ENCODE measurements around the gene ZCRB1. TPM values are rescaled to one million over a fixed set of nuclear protein-coding genes. Genes with fewer than 3 reads are reported as not detected.

Gene ZCRB1
- total RNA-seq, 2 donors from 2014 or later: 25.2 to 27.2 TPM

DNA sequence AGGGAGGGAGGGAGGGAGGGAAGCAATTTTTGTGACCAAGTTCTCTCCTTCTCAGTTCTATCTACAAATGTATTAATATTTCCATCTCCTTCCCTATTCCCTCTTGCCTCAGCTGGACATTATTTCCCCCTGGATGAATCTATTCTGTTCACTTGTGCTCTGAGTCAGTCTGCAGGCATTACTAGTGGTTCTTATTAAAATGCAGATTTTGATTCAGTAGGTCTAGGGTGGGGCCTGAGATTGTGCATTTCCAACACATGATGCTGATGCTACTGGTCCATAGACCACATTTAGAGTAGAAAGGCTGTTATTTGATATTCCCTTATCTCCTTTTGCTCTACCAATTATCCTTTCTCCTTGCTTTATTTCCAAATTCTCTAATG lies 47.8 kb downstream of the ZCRB1 start:
- H3K4me1 ChIP-seq (ENCODE audit: control insufficient read depth in 1 of 2, low read depth in 2 of 2): no peaks in the 10 kb centered on the region
- DNase-seq (ENCODE audit: low spot score): no peak
- TF ChIP-seq, protein P1, sequence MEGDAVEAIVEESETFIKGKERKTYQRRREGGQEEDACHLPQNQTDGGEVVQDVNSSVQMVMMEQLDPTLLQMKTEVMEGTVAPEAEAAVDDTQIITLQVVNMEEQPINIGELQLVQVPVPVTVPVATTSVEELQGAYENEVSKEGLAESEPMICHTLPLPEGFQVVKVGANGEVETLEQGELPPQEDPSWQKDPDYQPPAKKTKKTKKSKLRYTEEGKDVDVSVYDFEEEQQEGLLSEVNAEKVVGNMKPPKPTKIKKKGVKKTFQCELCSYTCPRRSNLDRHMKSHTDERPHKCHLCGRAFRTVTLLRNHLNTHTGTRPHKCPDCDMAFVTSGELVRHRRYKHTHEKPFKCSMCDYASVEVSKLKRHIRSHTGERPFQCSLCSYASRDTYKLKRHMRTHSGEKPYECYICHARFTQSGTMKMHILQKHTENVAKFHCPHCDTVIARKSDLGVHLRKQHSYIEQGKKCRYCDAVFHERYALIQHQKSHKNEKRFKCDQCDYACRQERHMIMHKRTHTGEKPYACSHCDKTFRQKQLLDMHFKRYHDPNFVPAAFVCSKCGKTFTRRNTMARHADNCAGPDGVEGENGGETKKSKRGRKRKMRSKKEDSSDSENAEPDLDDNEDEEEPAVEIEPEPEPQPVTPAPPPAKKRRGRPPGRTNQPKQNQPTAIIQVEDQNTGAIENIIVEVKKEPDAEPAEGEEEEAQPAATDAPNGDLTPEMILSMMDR (IDR thresholded peaks at IDR 0.05): no peak
- H3K27ac ChIP-seq: no peak overlapping the region
- H3K9me3 ChIP-seq: no peaks in the 10 kb centered on the region
- H3K4me3 ChIP-seq: no peak overlapping the region
- no peaks in the 10 kb centered on the region for H3K27me3 ChIP-seq (replicated peaks; ENCODE audit: insufficient read depth)
- ATAC-seq (ENCODE audit: insufficient number of reproducible peaks, low FRiP score, low read depth): no peak
- H3K36me3 ChIP-seq: no peaks in the 10 kb centered on the region

- Histone ChIP-seq H3K4me1 (ENCODE audit: control insufficient read depth in 1 of 2, low read depth in 2 of 2) (no peaks in the 10 kb centered on the region), H3K36me3 (no peaks in the 10 kb centered on the region), H3K27me3 (replicated peaks; ENCODE audit: insufficient read depth) (no peaks in the 10 kb centered on the region), H3K4me3 (no peak overlapping the region), H3K9me3 (no peaks in the 10 kb centered on the region), H3K27ac (no peak overlapping the region)
- ATAC-seq (ENCODE audit: insufficient number of reproducible peaks, low FRiP score, low read depth): no peak
- TF ChIP-seq, protein P1 (IDR thresholded peaks at IDR 0.05): no peak
- DNase-seq (ENCODE audit: low spot score): no peak
Measured at GRCh38 chr12:42277396-42278127, 48.3 kb downstream of the ZCRB1 start.

GRCh38 chr12:42275499-42275898 lies 50.4 kb downstream of the ZCRB1 start:
- no peak overlapping the region for H3K27ac ChIP-seq
- no peaks in the 10 kb centered on the region for H3K4me1 ChIP-seq (ENCODE audit: control insufficient read depth in 1 of 2, low read depth in 2 of 2)
- no peaks in the 10 kb centered on the region for H3K27me3 ChIP-seq (replicated peaks; ENCODE audit: insufficient read depth)
- TF ChIP-seq, protein P1 (IDR thresholded peaks at IDR 0.05): no peak
- no peak overlapping the region for H3K4me3 ChIP-seq
- no peak for ATAC-seq (ENCODE audit: insufficient number of reproducible peaks, low FRiP score, low read depth)
- DNase-seq (ENCODE audit: low spot score): no peak
- no peaks in the 10 kb centered on the region for H3K36me3 ChIP-seq
- H3K9me3 ChIP-seq: no peaks in the 10 kb centered on the region

DNA sequence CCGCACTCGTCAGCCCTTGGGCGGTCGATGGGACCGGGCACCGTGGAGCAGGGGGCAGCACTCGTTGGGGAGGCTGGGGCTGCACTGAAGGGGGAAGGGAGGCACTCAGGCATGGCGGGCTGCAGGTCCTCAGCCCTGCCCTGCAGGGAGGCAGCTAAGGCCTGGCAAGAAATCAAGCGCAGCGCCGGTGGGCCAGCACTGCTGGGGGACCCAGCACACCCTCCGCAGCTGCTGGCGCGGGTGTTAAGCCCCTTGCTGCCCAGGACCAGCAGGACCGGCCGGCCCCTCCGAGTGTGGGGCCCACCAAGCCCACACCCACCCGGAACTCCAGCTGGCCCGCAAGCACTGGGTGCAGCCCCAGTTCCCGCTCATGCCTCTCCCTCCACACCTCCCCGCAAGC lies 52.2 kb downstream of the ZCRB1 start:
- Histone ChIP-seq H3K9me3 (no peaks in the 10 kb centered on the region), H3K27me3 (replicated peaks; ENCODE audit: insufficient read depth) (no peaks in the 10 kb centered on the region), H3K4me1 (ENCODE audit: control insufficient read depth in 1 of 2, low read depth in 2 of 2) (no peaks in the 10 kb centered on the region), H3K27ac (no peak overlapping the region), H3K4me3 (no peak overlapping the region), H3K36me3 (no peaks in the 10 kb centered on the region)
- ATAC-seq (ENCODE audit: insufficient number of reproducible peaks, low FRiP score, low read depth) (no peak), DNase-seq (ENCODE audit: low spot score) (no peak)
- TF ChIP-seq, protein P1 (IDR thresholded peaks at IDR 0.05): no peak

DNA sequence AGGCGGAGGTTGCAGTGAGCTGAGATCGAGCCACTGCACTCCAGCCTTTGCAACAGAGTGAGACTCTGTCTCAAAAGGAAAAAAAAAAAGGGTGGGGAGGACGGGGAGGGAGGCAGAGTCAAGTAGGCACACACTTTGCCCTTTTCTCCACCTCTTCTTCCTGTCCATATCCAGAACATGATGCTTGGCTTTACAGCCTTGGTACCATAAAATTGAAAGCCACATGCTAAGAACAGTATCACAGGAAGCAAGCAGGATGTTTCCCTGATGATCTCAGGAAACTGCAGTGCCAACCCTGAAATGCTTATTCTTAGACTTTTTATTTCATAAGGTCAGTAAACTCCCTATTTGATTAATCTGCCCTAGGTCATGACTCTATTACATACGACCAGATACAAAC lies 55.3 kb downstream of the ZCRB1 start:
- H3K4me3 ChIP-seq: no peak overlapping the region
- TF ChIP-seq, protein P1 (IDR thresholded peaks at IDR 0.05): no peak
- ATAC-seq (ENCODE audit: insufficient number of reproducible peaks, low FRiP score, low read depth) (no peak), DNase-seq (ENCODE audit: low spot score) (no peak)
- no peaks in the 10 kb centered on the region for H3K27me3 ChIP-seq (replicated peaks; ENCODE audit: insufficient read depth)
- H3K4me1 ChIP-seq (ENCODE audit: control insufficient read depth in 1 of 2, low read depth in 2 of 2): no peaks in the 10 kb centered on the region
- no peaks in the 10 kb centered on the region for H3K36me3 ChIP-seq
- no peak overlapping the region for H3K27ac ChIP-seq
- H3K9me3 ChIP-seq: no peaks in the 10 kb centered on the region
